ENCODE results near the gene SRF.

Gene SRF

DNA sequence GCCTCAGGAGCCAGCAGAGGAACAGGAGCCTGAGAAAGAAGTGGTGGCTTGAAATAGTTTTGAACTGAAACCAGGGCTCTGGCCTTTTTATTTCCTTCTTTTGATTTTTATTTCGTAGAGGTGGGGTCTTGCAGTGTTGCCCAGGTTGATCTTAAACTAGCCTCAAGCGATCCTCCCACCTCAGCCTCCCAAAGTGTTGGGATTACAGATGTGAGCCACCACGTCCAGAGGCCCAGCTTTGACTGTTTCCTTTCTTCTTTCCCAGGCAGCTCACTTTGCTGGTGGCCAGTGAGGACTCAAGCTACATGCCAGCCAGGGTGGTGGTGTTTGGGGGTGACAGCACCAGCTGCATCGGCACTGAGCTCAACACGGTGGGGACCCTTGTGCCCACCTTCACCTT lies 31.4 kb downstream of the SRF start:
- H3K9me3 ChIP-seq (ENCODE audit: severe bottlenecking), result no peaks in the 10 kb centered on the region
- H3K4me1 ChIP-seq (ENCODE audit: insufficient read depth, poor library complexity, severe bottlenecking), result no peaks in the 10 kb centered on the region
- ATAC-seq (ENCODE audit: low read depth) (no peak), DNase-seq (ENCODE audit: low spot score) (peak; percentile 12)
- peaks cover 23% of the 10 kb centered on the region for H3K36me3 ChIP-seq (ENCODE audit: low read depth)
- H3K27ac ChIP-seq (ENCODE audit: poor library complexity, severe bottlenecking), result no peak overlapping the region
- no peaks in the 10 kb centered on the region for H3K27me3 ChIP-seq (ENCODE audit: insufficient read depth, poor library complexity, severe bottlenecking)
- TF ChIP-seq, protein P1, sequence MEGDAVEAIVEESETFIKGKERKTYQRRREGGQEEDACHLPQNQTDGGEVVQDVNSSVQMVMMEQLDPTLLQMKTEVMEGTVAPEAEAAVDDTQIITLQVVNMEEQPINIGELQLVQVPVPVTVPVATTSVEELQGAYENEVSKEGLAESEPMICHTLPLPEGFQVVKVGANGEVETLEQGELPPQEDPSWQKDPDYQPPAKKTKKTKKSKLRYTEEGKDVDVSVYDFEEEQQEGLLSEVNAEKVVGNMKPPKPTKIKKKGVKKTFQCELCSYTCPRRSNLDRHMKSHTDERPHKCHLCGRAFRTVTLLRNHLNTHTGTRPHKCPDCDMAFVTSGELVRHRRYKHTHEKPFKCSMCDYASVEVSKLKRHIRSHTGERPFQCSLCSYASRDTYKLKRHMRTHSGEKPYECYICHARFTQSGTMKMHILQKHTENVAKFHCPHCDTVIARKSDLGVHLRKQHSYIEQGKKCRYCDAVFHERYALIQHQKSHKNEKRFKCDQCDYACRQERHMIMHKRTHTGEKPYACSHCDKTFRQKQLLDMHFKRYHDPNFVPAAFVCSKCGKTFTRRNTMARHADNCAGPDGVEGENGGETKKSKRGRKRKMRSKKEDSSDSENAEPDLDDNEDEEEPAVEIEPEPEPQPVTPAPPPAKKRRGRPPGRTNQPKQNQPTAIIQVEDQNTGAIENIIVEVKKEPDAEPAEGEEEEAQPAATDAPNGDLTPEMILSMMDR (IDR thresholded peaks at IDR 0.05; ENCODE audit: poor library complexity, severe bottlenecking), result no peak
- no peak overlapping the region for H3K4me3 ChIP-seq (ENCODE audit: severe bottlenecking)

DNA sequence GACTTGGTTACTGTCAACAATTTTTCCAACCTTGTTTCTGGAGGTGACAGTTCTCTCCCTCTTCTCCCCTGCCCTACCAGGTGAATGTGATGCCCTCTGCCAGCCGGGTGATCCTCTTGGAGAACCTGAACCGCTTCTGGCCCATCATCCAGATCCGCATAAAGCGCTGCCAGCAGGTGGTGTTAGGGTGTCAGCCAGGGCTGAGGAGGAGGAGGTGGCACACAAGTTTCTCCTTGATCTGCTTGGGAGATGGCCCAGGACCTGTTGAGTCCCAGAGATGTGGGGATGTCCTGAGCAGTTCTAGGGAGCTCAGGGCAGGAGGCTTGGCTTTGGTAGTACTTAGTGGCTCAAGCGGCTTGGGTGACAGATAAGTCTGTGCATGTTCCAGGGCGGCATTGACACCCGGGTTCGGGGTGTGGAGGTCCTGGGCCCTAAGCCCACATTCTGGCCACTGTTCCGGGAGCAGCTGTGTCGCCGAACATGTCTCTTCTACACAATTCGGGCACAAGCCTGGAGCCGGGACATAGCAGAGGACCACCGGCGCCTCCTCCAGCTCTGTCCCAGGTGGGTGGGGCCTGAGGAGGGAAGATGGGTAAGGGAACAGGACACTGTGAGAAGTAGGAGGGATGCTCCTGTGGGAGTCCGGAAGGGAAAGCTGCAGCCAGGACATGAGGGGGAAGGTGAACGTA lies 32.1 kb downstream of the SRF start:
- DNase-seq (ENCODE audit: low spot score), result no peak
- TF ChIP-seq, protein P1 (IDR thresholded peaks at IDR 0.05; ENCODE audit: poor library complexity, severe bottlenecking), result no peak
- ATAC-seq (ENCODE audit: low read depth), result no peak
- H3K4me3 ChIP-seq (ENCODE audit: severe bottlenecking), result no peak overlapping the region
- H3K9me3 ChIP-seq (ENCODE audit: severe bottlenecking), result no peaks in the 10 kb centered on the region
- H3K27ac ChIP-seq (ENCODE audit: poor library complexity, severe bottlenecking), result no peak overlapping the region
- peaks cover 20% of the 10 kb centered on the region for H3K36me3 ChIP-seq (ENCODE audit: low read depth)
- H3K27me3 ChIP-seq (ENCODE audit: insufficient read depth, poor library complexity, severe bottlenecking), result no peaks in the 10 kb centered on the region
- H3K4me1 ChIP-seq (ENCODE audit: insufficient read depth, poor library complexity, severe bottlenecking), result no peaks in the 10 kb centered on the region

DNA sequence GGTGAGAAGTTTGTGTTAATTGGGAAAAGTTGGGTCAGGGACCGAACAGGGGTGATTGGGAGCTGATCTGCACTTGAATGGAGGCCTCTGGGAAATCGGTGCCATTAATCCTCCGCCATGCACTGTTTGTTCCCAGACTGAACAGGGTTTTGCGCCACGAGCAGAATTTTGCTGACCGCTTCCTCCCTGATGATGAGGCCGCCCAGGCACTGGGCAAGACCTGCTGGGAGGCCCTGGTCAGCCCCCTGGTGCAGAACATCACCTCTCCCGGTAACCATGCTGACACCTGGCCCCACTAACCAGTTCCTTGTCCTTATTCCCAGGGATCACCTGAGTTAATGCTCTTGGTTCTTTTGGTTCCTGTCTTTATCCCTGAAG lies 32.6 kb downstream of the SRF start:
- H3K4me3 ChIP-seq (ENCODE audit: severe bottlenecking), result no peak overlapping the region
- TF ChIP-seq, protein P1 (IDR thresholded peaks at IDR 0.05; ENCODE audit: poor library complexity, severe bottlenecking), result no peak
- H3K27ac ChIP-seq (ENCODE audit: poor library complexity, severe bottlenecking), result no peak overlapping the region
- ATAC-seq (ENCODE audit: low read depth), result no peak
- H3K9me3 ChIP-seq (ENCODE audit: severe bottlenecking), result no peaks in the 10 kb centered on the region
- H3K27me3 ChIP-seq (ENCODE audit: insufficient read depth, poor library complexity, severe bottlenecking), result no peaks in the 10 kb centered on the region
- peak; percentile 9 for DNase-seq (ENCODE audit: low spot score)
- no peaks in the 10 kb centered on the region for H3K4me1 ChIP-seq (ENCODE audit: insufficient read depth, poor library complexity, severe bottlenecking)
- H3K36me3 ChIP-seq (ENCODE audit: low read depth), result peaks cover 20% of the 10 kb centered on the region

DNA sequence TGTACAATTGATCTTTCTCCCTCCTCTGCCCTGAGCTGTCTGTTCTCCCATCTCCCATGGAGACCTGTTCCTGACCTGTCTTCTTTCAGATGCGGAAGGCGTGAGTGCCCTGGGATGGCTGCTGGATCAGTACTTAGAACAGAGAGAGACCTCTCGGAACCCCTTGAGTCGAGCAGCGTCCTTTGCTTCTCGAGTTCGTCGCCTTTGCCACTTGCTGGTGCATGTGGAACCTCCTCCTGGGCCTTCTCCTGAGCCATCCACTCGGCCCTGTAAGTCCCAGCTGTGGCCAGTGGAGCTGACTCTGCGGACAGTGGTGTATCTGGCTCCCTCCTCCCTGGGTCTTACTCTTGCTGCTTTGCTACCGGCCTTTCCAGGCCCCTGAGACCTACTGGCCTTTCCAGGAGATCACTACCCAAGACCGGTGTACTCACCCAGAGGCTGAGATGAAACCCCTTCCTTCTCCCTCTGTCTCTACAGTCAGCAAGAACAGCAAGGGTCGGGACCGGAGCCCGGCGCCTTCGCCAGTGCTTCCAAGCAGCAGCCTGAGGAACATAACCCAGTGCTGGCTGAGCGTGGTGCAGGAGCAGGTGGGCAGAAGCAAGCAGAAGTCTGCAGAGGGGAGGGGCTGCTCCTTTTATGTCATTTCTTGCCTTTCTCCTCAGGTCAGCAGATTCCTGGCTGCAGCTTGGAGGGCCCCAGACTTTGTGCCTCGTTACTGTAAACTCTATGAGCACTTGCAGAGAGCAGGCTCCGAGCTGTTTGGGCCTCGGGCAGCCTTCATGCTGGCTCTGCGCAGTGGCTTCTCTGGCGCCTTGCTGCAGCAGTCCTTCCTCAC lies 33.4 kb downstream of the SRF start:
- peaks cover 15% of the 10 kb centered on the region for H3K36me3 ChIP-seq (ENCODE audit: low read depth)
- TF ChIP-seq, protein P1 (IDR thresholded peaks at IDR 0.05; ENCODE audit: poor library complexity, severe bottlenecking), result no peak
- DNase-seq (ENCODE audit: low spot score) (peak; percentile 54), ATAC-seq (ENCODE audit: low read depth) (no peak)
- H3K9me3 ChIP-seq (ENCODE audit: severe bottlenecking), result no peaks in the 10 kb centered on the region
- H3K4me3 ChIP-seq (ENCODE audit: severe bottlenecking), result no peak overlapping the region
- H3K27ac ChIP-seq (ENCODE audit: poor library complexity, severe bottlenecking), result no peak overlapping the region
- H3K4me1 ChIP-seq (ENCODE audit: insufficient read depth, poor library complexity, severe bottlenecking), result no peaks in the 10 kb centered on the region
- no peaks in the 10 kb centered on the region for H3K27me3 ChIP-seq (ENCODE audit: insufficient read depth, poor library complexity, severe bottlenecking)

DNA sequence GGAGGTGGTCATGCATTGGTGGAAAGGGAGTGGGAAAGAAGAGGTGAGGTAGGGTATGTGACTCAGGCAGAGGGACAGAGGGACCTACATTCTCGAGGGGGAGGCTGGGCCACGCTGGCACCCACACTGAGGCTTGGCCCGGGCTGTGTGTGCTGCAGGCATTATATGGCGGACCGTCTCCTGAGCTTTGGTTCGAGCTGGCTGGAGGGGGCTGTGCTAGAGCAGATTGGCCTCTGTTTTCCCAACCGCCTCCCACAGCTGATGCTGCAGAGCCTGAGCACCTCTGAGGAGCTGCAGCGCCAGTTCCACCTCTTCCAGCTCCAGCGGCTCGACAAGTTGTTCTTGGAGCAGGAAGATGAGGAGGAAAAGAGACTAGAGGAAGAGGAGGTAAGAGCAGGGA lies 34.8 kb downstream of the SRF start:
- TF ChIP-seq, protein P1 (IDR thresholded peaks at IDR 0.05; ENCODE audit: poor library complexity, severe bottlenecking), result no peak
- H3K4me1 ChIP-seq (ENCODE audit: insufficient read depth, poor library complexity, severe bottlenecking), result no peaks in the 10 kb centered on the region
- H3K9me3 ChIP-seq (ENCODE audit: severe bottlenecking), result no peaks in the 10 kb centered on the region
- no peak overlapping the region for H3K27ac ChIP-seq (ENCODE audit: poor library complexity, severe bottlenecking)
- no peak overlapping the region for H3K4me3 ChIP-seq (ENCODE audit: severe bottlenecking)
- H3K27me3 ChIP-seq (ENCODE audit: insufficient read depth, poor library complexity, severe bottlenecking), result no peaks in the 10 kb centered on the region
- no peak for ATAC-seq (ENCODE audit: low read depth)
- DNase-seq (ENCODE audit: low spot score), result peak; percentile 8
- peaks cover 15% of the 10 kb centered on the region for H3K36me3 ChIP-seq (ENCODE audit: low read depth)

All from RWPE2 (cell line).